Kidney (tissue), 14 donors: Measurements from ENCODE around the gene PAK3. TPM values are rescaled to one million over a fixed set of nuclear protein-coding genes. Genes with fewer than 3 reads are reported as not detected.

ENCODE experiments used
- DNase-seq, 5 donors: peaks; one replicate each; pipeline ENCODE4 v3.0.0-alpha.2; 2013 to 2020
- FAIRE-seq: peaks from 2 replicates; lab custom pipeline; 2012; peaks lifted over from hg19 to GRCh38; lab: Jason Lieb, UNC
- H3K27ac ChIP-seq, 2 donors: one replicate each; pipeline ENCODE4 v1.7.0; 2013; ENCODE audit warnings: low read depth in 2 of 2, low read length in 2 of 2, inconsistent platforms in 1 of 2
- H3K27me3 ChIP-seq: one replicate; pipeline ENCODE4 v1.7.1; 2013; ENCODE audit warnings: low read length, inconsistent platforms; ENCODE audit not compliant: control insufficient read depth, insufficient read depth
- H3K36me3 ChIP-seq, 3 donors: one replicate each; pipeline versions ENCODE4 v1.7.0 to v1.7.1; 2013; ENCODE audit warnings: low read length in 3 of 3, control low read depth in 1 of 3, inconsistent platforms in 1 of 3; ENCODE audit not compliant: insufficient read depth in 3 of 3, control insufficient read depth in 2 of 3
- H3K4me1 ChIP-seq, 3 donors: one replicate each; pipeline versions ENCODE4 v1.7.0 to v1.7.1; 2013; ENCODE audit warnings: low read length in 3 of 3, inconsistent platforms in 1 of 3, low read depth in 1 of 3; ENCODE audit not compliant: control insufficient read depth in 2 of 3, insufficient read depth in 2 of 3
- H3K4me3 ChIP-seq, 3 donors: one replicate each; pipeline versions ENCODE4 v1.7.0 to v1.8.1; 2013; ENCODE audit warnings: low read length in 3 of 3, control low read depth in 1 of 3, inconsistent platforms in 1 of 3
- H3K9ac ChIP-seq, 3 donors: one replicate each; pipeline versions ENCODE4 v1.7.0 to v1.7.1; 2013; ENCODE audit warnings: low read length in 3 of 3, control low read depth in 1 of 3, inconsistent platforms in 1 of 3
- H3K9me3 ChIP-seq, 3 donors: one replicate each; pipeline versions ENCODE4 v1.7.0 to v1.7.1; 2013; ENCODE audit warnings: low read length in 3 of 3, control low read depth in 1 of 3, inconsistent platforms in 1 of 3; ENCODE audit not compliant: control insufficient read depth in 2 of 3, insufficient read depth in 1 of 3
- intact Hi-C: fragments of 100-400 bp; cut with DNase I; formaldehyde crosslinking; loops from one replicate; pipeline ENCODE4 v1.11.1; 2022
- polyA plus RNA-seq: library from polyadenylated mRNA; stranded (reverse); fragments of 350-450 nt; fragmentation: Illumina TruSeq; extraction: RNeasy Lipid Tissue Mini Kit (QIAGEN cat#74804); gene quantifications from one replicate; pipeline ENCODE4 v1.2.3, GENCODE V29; 2014; ENCODE audit warnings: low read depth, low replicate concordance; ENCODE audit not compliant: insufficient read depth
- total RNA-seq: library from RNA; stranded (reverse); fragmentation: NEBNext Ultra II Directional; extraction: Animal tissue kit (Norgen Biotek cat#: 25700); gene quantifications from one replicate; pipeline ENCODE4 v1.2.1, GENCODE V29; 2021
- TF ChIP-seq, protein P1 (sequence below): IDR thresholded peaks from 3 replicates; pipeline ENCODE4 v1.5.1; 2012; ENCODE audit warnings: mild to moderate bottlenecking, moderate library complexity, borderline replicate concordance; ENCODE audit not compliant: insufficient read depth; ENCODE audit errors: extremely low read depth
- donor health status: control.
- donor health status: control.
- donor health status: control.
- donor health status: control.
- donor health status: control.
- donor health status: DM: yes; HTN: yes; CAD: no.
- donor health status: Normal renal cell carcinoma (clear cell type).

Gene PAK3
- total and polyA plus RNA-seq, 2 donors from 2014 or later: 0.24 to 2.1 TPM

DNA sequence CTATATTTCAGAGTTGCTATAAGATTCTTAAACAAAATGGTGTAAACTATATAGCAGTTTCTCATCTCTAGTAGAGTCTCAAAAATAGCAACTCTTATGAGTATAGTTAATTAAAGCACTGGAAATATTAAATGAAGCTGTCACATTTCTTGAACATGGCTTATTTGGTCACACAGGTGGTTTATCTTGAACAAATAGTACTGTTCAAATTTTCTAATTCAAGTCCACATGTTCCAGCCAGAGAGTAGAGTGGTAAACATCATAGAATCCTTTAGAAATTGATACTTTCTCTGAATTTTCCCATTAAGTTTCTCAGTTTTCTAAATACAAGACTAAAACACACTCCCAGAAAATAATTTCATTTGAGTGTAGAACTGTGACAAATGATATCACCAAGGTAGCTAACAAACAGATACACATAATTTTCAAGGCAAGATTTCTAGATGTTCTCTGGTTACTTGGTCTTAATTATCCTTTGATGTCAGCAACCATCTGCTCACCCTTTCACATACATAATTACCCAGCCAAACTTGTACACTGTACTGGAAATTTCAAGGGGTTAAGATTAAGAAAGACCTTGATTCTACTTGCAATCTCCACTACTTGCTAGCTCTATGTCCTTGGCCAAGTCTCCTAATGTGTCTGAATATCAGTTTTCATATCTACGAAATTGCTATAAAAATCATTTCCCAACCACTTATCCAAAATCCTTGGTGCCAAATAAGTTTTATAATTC, 24.3 kb upstream of the PAK3 start:
- no peak overlapping the region for H3K27ac ChIP-seq
- DNase-seq: no peak
- FAIRE-seq: no peak

DNA sequence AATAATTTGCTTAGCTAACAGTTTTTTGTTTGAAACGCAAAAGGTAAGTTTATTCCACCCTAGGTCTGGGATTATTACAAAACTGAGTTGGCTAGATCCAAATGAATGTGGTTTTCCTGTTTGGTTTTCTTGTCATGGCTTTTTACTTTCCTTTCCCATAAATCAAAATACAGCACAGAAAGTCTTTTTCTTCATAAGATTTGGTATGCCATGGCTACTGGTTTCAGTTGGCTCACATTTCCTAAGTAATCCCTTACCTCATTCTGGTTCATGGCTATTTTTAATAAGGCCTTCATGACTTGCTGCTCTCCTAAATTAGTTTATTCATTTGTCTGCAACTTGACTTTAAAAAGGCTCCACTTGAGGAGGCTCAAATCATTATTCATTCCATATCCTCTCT, 12.9 kb upstream of the PAK3 start:
- DNase-seq: no peak
- TF ChIP-seq, protein P1, sequence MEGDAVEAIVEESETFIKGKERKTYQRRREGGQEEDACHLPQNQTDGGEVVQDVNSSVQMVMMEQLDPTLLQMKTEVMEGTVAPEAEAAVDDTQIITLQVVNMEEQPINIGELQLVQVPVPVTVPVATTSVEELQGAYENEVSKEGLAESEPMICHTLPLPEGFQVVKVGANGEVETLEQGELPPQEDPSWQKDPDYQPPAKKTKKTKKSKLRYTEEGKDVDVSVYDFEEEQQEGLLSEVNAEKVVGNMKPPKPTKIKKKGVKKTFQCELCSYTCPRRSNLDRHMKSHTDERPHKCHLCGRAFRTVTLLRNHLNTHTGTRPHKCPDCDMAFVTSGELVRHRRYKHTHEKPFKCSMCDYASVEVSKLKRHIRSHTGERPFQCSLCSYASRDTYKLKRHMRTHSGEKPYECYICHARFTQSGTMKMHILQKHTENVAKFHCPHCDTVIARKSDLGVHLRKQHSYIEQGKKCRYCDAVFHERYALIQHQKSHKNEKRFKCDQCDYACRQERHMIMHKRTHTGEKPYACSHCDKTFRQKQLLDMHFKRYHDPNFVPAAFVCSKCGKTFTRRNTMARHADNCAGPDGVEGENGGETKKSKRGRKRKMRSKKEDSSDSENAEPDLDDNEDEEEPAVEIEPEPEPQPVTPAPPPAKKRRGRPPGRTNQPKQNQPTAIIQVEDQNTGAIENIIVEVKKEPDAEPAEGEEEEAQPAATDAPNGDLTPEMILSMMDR: no peak
- intact Hi-C loops: no loop called here
- H3K4me3 ChIP-seq: no peak overlapping the region
- no peak for FAIRE-seq
- no peak overlapping the region for H3K9ac ChIP-seq
- H3K27me3 ChIP-seq: peaks cover 2% of the 10 kb centered on the region
- H3K27ac ChIP-seq: no peak overlapping the region
- H3K9me3 ChIP-seq: no peaks in the 10 kb centered on the region
- no peaks in the 10 kb centered on the region for H3K36me3 ChIP-seq
- H3K4me1 ChIP-seq: no peaks in the 10 kb centered on the region

More for the DNA sequence above, 24.3 kb upstream of the PAK3 start:
- Histone ChIP-seq H3K9me3 (no peaks in the 10 kb centered on the region), H3K4me3 (no peak overlapping the region), H3K9ac (no peak overlapping the region), H3K36me3 (no peaks in the 10 kb centered on the region), H3K4me1 (no peaks in the 10 kb centered on the region), H3K27me3 (no peaks in the 10 kb centered on the region)
- TF ChIP-seq, protein P1: no peak
- intact Hi-C loops: no loop called here

DNA sequence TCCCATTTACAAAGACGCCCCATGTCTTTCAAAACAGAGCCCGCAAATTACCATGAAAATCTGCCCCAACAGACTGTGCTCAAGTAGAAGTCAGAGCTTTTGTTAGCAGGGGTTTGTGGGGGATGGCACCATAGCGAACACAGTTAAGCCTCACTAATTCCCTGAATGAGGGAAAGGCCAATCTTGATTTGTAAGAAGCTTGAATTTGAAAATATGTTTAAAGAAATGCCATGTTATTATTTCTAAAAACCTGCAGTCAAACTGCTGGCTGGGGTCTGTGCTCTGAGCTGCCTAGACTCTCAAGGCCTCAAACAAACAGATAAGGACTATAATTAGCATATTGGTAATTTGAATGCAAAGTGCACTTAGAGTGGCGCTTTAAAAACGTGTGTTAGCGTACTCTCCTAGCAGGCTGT, 9.4 kb upstream of the PAK3 start:
- H3K27me3 ChIP-seq: peaks cover 7% of the 10 kb centered on the region
- intact Hi-C loops: no loop called here
- no peaks in the 10 kb centered on the region for H3K4me1 ChIP-seq
- H3K9me3 ChIP-seq: no peaks in the 10 kb centered on the region
- TF ChIP-seq, protein P1: no peak
- DNase-seq (peak in 1 of 5 donors; percentile 7), FAIRE-seq (no peak)
- no peak overlapping the region for H3K9ac ChIP-seq
- H3K36me3 ChIP-seq: no peaks in the 10 kb centered on the region
- no peak overlapping the region for H3K27ac ChIP-seq
- H3K4me3 ChIP-seq: no peak overlapping the region
